Measurements from ENCODE around the gene SULT4A1. TPM values are rescaled to one million over a fixed set of nuclear protein-coding genes. Genes with fewer than 3 reads are reported as not detected.
A peak's percentile ranks its signal among the peaks of the same experiment; 100 is the strongest.

The SULT4A1 gene
- total and polyA plus RNA-seq, 2 of the 4 experiments (the other 2 are of a cell fraction), result 1.1 to 5.2 TPM

DNA sequence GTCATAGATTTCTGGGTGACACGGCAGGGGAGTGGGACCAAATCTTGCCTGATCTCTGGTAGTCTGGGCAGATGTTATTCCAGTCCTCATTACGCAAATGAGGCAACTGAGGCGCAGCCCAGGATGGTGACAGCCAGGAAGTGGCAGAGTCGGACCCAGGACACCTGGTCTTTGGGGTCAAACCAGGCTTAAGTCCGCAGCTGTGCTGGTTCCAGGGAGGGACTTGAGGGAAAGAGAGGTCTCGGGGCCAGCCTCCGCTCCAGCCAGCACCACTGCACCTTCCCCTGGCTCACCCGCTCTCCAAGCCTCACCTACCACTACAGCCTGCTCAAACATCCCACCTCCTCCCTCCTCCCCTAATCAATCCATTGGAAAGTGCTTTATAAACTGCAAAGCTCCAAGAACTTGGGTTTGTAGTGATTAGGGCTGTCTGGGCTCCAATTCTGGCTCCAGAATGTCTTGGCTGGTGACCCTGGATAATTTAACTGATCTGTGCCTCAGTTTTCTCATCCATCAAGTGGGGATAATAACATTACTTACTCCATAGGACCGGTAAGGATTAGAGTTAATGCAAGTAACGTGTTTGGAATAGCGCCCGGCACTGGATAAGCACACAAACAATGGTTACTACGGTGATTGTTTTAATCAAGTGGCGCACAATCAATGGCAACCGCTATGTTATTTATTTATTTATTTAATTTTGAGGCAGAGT lies 30.0 kb upstream of the SULT4A1 start:
- ATAC-seq (ENCODE audit: low read depth) (no peak), DNase-seq (no peak)
- Histone ChIP-seq H2BK5ac (ENCODE audit: low read depth, low read length, poor library complexity, severe bottlenecking) (no peak overlapping the region), H3K56ac (ENCODE audit: extremely low read depth, insufficient read depth, low read length) (no peak overlapping the region), H3K4me2 (ENCODE audit: low read depth, low read length) (no peak overlapping the region; the same call in 1 of the 2 replicates), H3K4ac (ENCODE audit: low read depth, low read length) (no peak overlapping the region), H3K27me3 (ENCODE audit: control insufficient read depth, insufficient read depth, low read length) (peaks cover 28% of the 10 kb centered on the region), H4K8ac (ENCODE audit: low read depth in 2 of 2, low read length in 2 of 2) (no peak overlapping the region), H3K4me3 (ENCODE audit: insufficient read depth, low read depth, low read length) (no peak overlapping the region), H4K20me1 (ENCODE audit: insufficient read depth, low read length) (no peaks in the 10 kb centered on the region), H3K4me1 (ENCODE audit: control insufficient read depth, insufficient read depth, low read length) (peaks cover under 1% of the 10 kb centered on the region; the same call in 1 of the 2 replicates), H3K18ac (ENCODE audit: low read depth, low read length) (no peak overlapping the region), H2BK20ac (ENCODE audit: low read depth, low read length) (no peak overlapping the region), H3K36me3 (ENCODE audit: control insufficient read depth, insufficient read depth, low read length) (no peaks in the 10 kb centered on the region), H2AK9ac (replicated peaks; ENCODE audit: low read depth, low read length, poor library complexity) (peak overlapping the region; percentile 87), H2BK15ac (ENCODE audit: low read depth, low read length) (no peak overlapping the region), H3K9ac (ENCODE audit: low read depth, low read length) (no peak overlapping the region), H3K23ac (ENCODE audit: low read depth, low read length) (no peak overlapping the region), H2BK120ac (ENCODE audit: low read depth, low read length) (no peak overlapping the region), H3K9me3 (ENCODE audit: control insufficient read depth, insufficient read depth, low read length) (no peaks in the 10 kb centered on the region), H4K5ac (ENCODE audit: low read depth, low read length) (no peak overlapping the region), H3K14ac (replicated peaks; ENCODE audit: low read depth, low read length) (no peak overlapping the region), H3K79me1 (ENCODE audit: low read depth in 1 of 2, low read length in 2 of 2) (no peaks in the 10 kb centered on the region), H4K91ac (ENCODE audit: insufficient read depth, low read depth, low read length) (no peak overlapping the region), H3K27ac (ENCODE audit: insufficient read depth, low read length) (no peak overlapping the region), H3K9me1 (ENCODE audit: insufficient read depth, low read length) (peaks cover under 1% of the 10 kb centered on the region; the same call in 1 of the 2 replicates), H2AK5ac (ENCODE audit: low read depth, low read length) (no peak overlapping the region), H2AFZ (replicated peaks; ENCODE audit: low read length, poor library complexity) (no peak overlapping the region)
- WGBS, 2 experiments (ENCODE audit: extremely low coverage in 2 of 2, insufficient read length in 1 of 2), result 49% methylated on average over 6 of the region's 15 CpGs; no CpG with 5 or more reads in 1 of the 2 experiments
- CTCF ChIA-PET, result no interaction called here
- POLR2A ChIA-PET (ENCODE audit: unreplicated experiment), result no interaction called here
- in situ Hi-C loops (cut with MboI; ENCODE audit: low sequenced_read_pairs) (no loop called here), dilution Hi-C loops (cut with HindIII; ENCODE audit: low sequenced_read_pairs, unreplicated experiment) (no loop called here), intact Hi-C loops (cut with micrococcal nuclease) (no loop called here)
- no TSS peak for BruUV-seq (replicated peaks)
- TF ChIP-seq SMC3 (IDR thresholded peaks at IDR 0.05; ENCODE audit: low read depth, low read length) (no peak), MXI1 (IDR thresholded peaks at IDR 0.05; ENCODE audit: borderline replicate concordance, low read depth, low read length) (no peak), CHD1 (IDR thresholded peaks at IDR 0.05; ENCODE audit: low read depth, low read length) (no peak), RCOR1 (IDR thresholded peaks at IDR 0.05; ENCODE audit: insufficient replicate concordance, low read length) (no peak), FOS (IDR thresholded peaks at IDR 0.05; ENCODE audit: low read depth, low read length) (no peak), POLR2A (IDR thresholded peaks at IDR 0.05; ENCODE audit: low read depth, low read length) (no peak), MAZ (IDR thresholded peaks at IDR 0.05; ENCODE audit: borderline replicate concordance, low read depth, low read length) (no peak), CEBPB (IDR thresholded peaks at IDR 0.05; ENCODE audit: low read depth, low read length) (no peak), MAFK (IDR thresholded peaks at IDR 0.05; ENCODE audit: low read depth, low read length) (no peak), RAD21 (IDR thresholded peaks at IDR 0.05; ENCODE audit: low read length) (no peak), BHLHE40 (IDR thresholded peaks at IDR 0.05; ENCODE audit: low read depth, low read length) (no peak), RFX5 (IDR thresholded peaks at IDR 0.05; ENCODE audit: low read depth, low read length) (no peak), NFE2L2 (IDR thresholded peaks at IDR 0.05; ENCODE audit: low read depth, low read length) (no peak)
- TF ChIP-seq, protein P1, sequence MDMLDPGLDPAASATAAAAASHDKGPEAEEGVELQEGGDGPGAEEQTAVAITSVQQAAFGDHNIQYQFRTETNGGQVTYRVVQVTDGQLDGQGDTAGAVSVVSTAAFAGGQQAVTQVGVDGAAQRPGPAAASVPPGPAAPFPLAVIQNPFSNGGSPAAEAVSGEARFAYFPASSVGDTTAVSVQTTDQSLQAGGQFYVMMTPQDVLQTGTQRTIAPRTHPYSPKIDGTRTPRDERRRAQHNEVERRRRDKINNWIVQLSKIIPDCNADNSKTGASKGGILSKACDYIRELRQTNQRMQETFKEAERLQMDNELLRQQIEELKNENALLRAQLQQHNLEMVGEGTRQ (IDR thresholded peaks at IDR 0.05; ENCODE audit: low read depth, low read length), result no peak
- TF ChIP-seq, protein P2, sequence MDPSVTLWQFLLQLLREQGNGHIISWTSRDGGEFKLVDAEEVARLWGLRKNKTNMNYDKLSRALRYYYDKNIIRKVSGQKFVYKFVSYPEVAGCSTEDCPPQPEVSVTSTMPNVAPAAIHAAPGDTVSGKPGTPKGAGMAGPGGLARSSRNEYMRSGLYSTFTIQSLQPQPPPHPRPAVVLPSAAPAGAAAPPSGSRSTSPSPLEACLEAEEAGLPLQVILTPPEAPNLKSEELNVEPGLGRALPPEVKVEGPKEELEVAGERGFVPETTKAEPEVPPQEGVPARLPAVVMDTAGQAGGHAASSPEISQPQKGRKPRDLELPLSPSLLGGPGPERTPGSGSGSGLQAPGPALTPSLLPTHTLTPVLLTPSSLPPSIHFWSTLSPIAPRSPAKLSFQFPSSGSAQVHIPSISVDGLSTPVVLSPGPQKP (IDR thresholded peaks at IDR 0.05; ENCODE audit: borderline replicate concordance, low read depth, low read length), result no peak
- TF ChIP-seq, protein P3, sequence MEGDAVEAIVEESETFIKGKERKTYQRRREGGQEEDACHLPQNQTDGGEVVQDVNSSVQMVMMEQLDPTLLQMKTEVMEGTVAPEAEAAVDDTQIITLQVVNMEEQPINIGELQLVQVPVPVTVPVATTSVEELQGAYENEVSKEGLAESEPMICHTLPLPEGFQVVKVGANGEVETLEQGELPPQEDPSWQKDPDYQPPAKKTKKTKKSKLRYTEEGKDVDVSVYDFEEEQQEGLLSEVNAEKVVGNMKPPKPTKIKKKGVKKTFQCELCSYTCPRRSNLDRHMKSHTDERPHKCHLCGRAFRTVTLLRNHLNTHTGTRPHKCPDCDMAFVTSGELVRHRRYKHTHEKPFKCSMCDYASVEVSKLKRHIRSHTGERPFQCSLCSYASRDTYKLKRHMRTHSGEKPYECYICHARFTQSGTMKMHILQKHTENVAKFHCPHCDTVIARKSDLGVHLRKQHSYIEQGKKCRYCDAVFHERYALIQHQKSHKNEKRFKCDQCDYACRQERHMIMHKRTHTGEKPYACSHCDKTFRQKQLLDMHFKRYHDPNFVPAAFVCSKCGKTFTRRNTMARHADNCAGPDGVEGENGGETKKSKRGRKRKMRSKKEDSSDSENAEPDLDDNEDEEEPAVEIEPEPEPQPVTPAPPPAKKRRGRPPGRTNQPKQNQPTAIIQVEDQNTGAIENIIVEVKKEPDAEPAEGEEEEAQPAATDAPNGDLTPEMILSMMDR (conservative IDR thresholded peaks at IDR 0.05; ENCODE audit: low read depth, low read length), result no peak
